Neural crest cell (in vitro differentiated cells): Measurements from ENCODE around the gene CIAO3. TPM values are rescaled to one million over a fixed set of nuclear protein-coding genes. Genes with fewer than 3 reads are reported as not detected.

Experiments
- DNase-seq: peaks from one replicate; pipeline ENCODE4 v3.0.0; 2021; ENCODE audit warnings: low read depth, mixed read lengths, low spot score
- H3K27ac Mint-ChIP-seq: one replicate; pipeline ENCODE4 v1.8.0; 2021; ENCODE audit warnings: mild to moderate bottlenecking, mixed read lengths; ENCODE audit not compliant: unreplicated experiment
- H3K27me3 Mint-ChIP-seq: 2 replicates; pipeline ENCODE4 v1.8.0; 2021; ENCODE audit warnings: low read depth, mild to moderate bottlenecking, mixed read lengths
- H3K36me3 Mint-ChIP-seq: 2 replicates; pipeline ENCODE4 v1.8.0; 2021; ENCODE audit warnings: low read depth, mild to moderate bottlenecking, mixed read lengths
- H3K4me1 Mint-ChIP-seq: 2 replicates; pipeline ENCODE4 v1.8.0; 2021; ENCODE audit warnings: mixed read lengths
- H3K4me3 Mint-ChIP-seq: one replicate; pipeline ENCODE4 v1.8.0; 2021; ENCODE audit warnings: mild to moderate bottlenecking, mixed read lengths
- H3K9me3 Mint-ChIP-seq: 2 replicates; pipeline ENCODE4 v1.8.0; 2021; ENCODE audit warnings: mixed read lengths
- CTCF ChIP-seq: fragments of 200-600 bp; sonication (generic); conservative IDR thresholded peaks from 2 replicates; pipeline ENCODE4 v1.5.0; 2021; ENCODE audit warnings: antibody characterized with exemption, mild to moderate bottlenecking
- total RNA-seq: library from RNA; stranded (reverse); gene quantifications from 2 replicates; pipeline ENCODE4 v1.2.1, GENCODE V29; 2021

Gene CIAO3
- total RNA-seq, 1 donor from 2014 or later: 45.9 TPM

- peaks cover 17% of the 10 kb centered on the region for H3K4me1 Mint-ChIP-seq
- no peaks in the 10 kb centered on the region for H3K9me3 Mint-ChIP-seq
- TF ChIP-seq CTCF: no peak
- no peak for DNase-seq
- peak overlapping the region; percentile 92 for H3K4me3 Mint-ChIP-seq
- H3K36me3 Mint-ChIP-seq: peaks cover 3% of the 10 kb centered on the region
- H3K27ac Mint-ChIP-seq: peak overlapping the region; percentile 57
- peaks cover 44% of the 10 kb centered on the region for H3K27me3 Mint-ChIP-seq
Measured at GRCh38 chr16:689175-689897, 51.5 kb downstream of the CIAO3 start.

- peak overlapping the region; percentile 76 for H3K4me3 Mint-ChIP-seq
- H3K36me3 Mint-ChIP-seq: peaks cover 4% of the 10 kb centered on the region
- H3K27ac Mint-ChIP-seq: no peak overlapping the region
- H3K9me3 Mint-ChIP-seq: no peaks in the 10 kb centered on the region
- no peak for TF ChIP-seq CTCF
- H3K27me3 Mint-ChIP-seq: peaks cover 29% of the 10 kb centered on the region
- peaks cover 20% of the 10 kb centered on the region for H3K4me1 Mint-ChIP-seq
- DNase-seq: no peak
Measured at GRCh38 chr16:687499-687898, 53.3 kb downstream of the CIAO3 start.

DNA sequence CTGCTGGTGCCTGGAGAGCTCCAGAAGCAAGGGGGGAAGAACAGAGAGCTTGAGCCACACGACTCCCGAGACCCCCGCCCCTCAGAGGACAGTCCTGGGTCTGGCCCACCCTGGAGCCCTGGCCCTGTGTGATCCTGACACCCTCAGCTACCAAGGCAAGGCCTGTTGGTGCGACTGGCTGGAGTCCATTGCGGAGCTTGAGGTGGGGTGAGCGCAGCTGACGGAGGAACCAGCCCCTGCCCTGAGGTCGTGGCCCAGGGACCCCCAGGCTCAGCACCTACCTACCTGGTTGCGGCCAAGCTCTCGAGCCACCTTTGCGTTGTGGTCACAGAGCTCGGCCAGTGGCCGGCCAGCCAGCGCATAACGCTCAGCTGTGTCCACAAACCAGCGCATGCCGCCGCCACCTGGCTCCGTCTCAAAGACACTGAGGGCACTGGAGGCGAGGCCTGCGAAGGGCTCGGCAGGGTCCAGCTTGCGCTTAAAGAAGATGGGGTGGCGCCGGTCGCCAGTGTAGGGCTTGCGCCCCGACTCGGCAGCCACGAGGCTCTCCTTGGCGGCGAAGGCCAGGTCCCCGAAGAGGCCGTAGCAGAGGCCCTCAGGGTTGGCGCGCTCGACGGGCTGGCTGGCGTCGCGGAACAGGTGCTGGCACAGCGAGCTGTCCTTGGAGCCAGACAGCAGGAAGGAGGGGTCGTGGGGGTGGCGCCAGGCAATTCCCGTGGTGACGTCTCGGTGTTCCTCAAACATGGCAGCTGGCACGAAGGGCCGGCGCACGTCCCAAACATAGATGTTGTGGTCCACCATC is 54.1 kb downstream of the CIAO3 start:
- no peaks in the 10 kb centered on the region for H3K9me3 Mint-ChIP-seq
- peaks cover 22% of the 10 kb centered on the region for H3K27me3 Mint-ChIP-seq
- peaks cover 23% of the 10 kb centered on the region for H3K4me1 Mint-ChIP-seq
- H3K4me3 Mint-ChIP-seq: peak overlapping the region; percentile 78
- no peak for TF ChIP-seq CTCF
- no peak for DNase-seq
- H3K27ac Mint-ChIP-seq: no peak overlapping the region
- peaks cover 5% of the 10 kb centered on the region for H3K36me3 Mint-ChIP-seq

- peak overlapping the region; percentile 78 for H3K4me3 Mint-ChIP-seq
- peaks cover 27% of the 10 kb centered on the region for H3K4me1 Mint-ChIP-seq
- peak; percentile 50 for TF ChIP-seq CTCF
- H3K27me3 Mint-ChIP-seq: peaks cover 18% of the 10 kb centered on the region
- H3K9me3 Mint-ChIP-seq: no peaks in the 10 kb centered on the region
- H3K36me3 Mint-ChIP-seq: peaks cover 5% of the 10 kb centered on the region
- DNase-seq: peak; percentile 50
- H3K27ac Mint-ChIP-seq: no peak overlapping the region
Measured at GRCh38 chr16:685967-686366, 54.8 kb downstream of the CIAO3 start.

DNA sequence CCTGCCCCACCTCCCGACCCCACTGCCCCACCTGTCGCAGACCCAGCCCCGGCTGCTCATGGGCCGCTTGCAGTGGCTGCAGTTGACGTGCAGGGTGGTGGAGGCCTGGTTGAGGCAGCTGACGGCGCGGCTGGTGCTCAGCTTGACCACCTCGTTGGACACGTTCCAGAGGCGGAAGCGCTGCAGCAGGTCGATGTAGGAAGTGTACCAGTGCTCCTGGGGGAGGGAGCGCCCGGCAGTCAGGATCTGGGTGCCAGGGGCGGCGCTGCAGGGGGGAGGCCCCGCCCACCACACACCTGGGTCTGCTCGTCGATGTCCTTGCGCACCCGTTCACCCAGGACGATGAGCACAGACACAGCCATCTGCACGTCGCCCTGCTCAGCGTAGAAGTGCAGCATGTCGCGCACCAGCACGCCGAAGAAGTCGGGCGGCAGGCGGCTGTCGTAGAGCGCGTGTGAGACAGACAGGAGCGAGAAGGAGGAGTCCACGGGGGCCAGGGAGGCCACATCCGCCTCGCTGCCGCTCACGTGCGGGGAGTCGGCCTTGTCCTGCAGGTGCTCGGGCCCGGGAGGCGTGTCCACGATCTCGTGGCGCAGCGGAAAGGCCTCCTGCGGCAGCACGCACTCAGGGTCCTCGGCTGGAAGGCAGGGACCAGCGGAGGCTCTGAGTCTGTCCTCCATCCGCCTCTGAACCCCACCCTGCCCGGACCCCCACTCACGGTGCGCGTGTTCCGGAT is 55.7 kb downstream of the CIAO3 start:
- TF ChIP-seq CTCF: no peak
- no peak for DNase-seq
- Mint-ChIP-seq H3K27me3 (peaks cover 12% of the 10 kb centered on the region), H3K36me3 (peaks cover 5% of the 10 kb centered on the region), H3K4me3 (no peak overlapping the region), H3K27ac (no peak overlapping the region), H3K4me1 (peaks cover 23% of the 10 kb centered on the region), H3K9me3 (no peaks in the 10 kb centered on the region)
